ENCODE measurements around the gene LPGAT1. TPM values are rescaled to one million over a fixed set of nuclear protein-coding genes. Genes with fewer than 3 reads are reported as not detected.
"Not testable (repeated sequence)": the region's sequence is repeated elsewhere in the genome, so short reads cannot be mapped to it uniquely, and the experiment has no call there.

The LPGAT1 gene
- total RNA-seq, 2 donors from 2014 or later = 29.6 to 81.7 TPM

DNA sequence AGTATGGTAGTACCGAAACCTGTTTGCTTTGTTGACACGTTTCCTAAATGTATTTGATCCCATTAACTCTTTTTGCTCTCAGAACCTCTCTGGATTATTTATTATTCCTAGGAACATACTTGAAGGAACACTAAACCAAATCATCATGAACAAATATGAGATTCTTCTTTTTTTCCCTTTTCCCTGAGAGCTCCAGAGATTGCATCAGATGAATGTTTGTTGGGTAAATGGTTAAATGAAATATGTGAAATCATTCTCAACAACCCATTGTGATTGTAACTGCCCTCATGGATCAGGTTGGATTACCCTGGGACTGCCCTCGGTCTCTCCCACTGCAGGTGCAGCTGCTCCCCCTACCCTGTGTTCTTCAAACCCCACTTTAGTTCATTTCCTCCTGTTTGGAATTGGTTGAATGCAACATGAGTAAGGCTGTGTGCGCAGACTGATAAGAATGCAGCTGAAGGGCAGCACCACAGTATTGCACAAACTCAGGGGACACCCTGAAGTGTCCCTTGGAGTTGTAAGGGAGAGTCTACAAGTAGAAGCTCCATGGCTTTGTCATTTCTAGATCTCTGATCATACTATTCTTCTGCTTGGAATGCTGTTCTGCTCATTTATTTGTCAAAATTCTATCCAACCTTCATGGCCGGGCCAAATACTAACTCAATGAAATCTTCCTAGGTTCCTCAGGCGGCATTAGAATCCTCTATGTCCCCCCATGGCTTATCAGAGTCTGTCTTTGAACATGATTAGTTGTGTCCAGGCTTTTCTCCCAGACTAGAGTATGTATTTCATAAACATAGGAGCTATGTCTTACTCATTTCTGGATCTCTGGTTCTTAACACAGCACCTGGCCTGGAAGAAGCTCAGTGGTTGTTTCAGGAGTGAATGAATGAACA, 108.0 kb downstream of the LPGAT1 start:
- intact Hi-C loops (cut with DNase I) = no loop called here
- no peak for DNase-seq (ENCODE audit: low spot score)

DNA sequence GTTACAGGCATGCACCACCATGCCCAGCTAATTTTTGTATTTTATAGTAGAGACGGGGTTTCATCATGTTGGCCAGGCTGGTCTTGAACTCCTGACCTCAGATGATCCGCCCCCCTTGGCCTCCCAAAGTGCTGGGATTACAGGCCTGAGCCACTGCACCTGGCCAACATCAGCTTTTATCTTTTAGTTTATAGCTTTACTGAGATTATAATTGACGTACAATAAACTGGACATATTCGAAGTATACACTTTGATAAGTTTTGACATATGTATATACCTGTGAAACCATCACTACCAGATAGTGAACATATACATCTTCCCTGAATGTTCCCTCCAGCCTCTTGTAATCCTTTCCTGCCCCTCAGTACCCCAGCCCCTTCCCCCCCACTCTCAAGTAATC, 114.0 kb downstream of the LPGAT1 start:
- intact Hi-C loops (cut with DNase I); H3K4me3 ChIP-seq; H3K27ac ChIP-seq; H3K4me1 ChIP-seq (replicated peaks); H3K27me3 ChIP-seq (replicated peaks; ENCODE audit: insufficient read depth); DNase-seq (ENCODE audit: low spot score); H3K36me3 ChIP-seq; H3K9me3 ChIP-seq: not testable (repeated sequence)
- 78% methylated on average over 4 of the region's 4 CpGs for WGBS

More for the DNA sequence above, 108.0 kb downstream of the LPGAT1 start:
- Histone ChIP-seq H3K4me1 (replicated peaks) (no peaks in the 10 kb centered on the region), H3K9me3 (no peaks in the 10 kb centered on the region), H3K27ac (no peak overlapping the region), H3K4me3 (no peak overlapping the region), H3K36me3 (no peaks in the 10 kb centered on the region), H3K27me3 (replicated peaks; ENCODE audit: insufficient read depth) (no peaks in the 10 kb centered on the region)
- TF ChIP-seq POLR2AphosphoS5 (IDR thresholded peaks at IDR 0.05) (no peak), POLR2A (IDR thresholded peaks at IDR 0.05) (no peak)
- TF ChIP-seq, protein P1, sequence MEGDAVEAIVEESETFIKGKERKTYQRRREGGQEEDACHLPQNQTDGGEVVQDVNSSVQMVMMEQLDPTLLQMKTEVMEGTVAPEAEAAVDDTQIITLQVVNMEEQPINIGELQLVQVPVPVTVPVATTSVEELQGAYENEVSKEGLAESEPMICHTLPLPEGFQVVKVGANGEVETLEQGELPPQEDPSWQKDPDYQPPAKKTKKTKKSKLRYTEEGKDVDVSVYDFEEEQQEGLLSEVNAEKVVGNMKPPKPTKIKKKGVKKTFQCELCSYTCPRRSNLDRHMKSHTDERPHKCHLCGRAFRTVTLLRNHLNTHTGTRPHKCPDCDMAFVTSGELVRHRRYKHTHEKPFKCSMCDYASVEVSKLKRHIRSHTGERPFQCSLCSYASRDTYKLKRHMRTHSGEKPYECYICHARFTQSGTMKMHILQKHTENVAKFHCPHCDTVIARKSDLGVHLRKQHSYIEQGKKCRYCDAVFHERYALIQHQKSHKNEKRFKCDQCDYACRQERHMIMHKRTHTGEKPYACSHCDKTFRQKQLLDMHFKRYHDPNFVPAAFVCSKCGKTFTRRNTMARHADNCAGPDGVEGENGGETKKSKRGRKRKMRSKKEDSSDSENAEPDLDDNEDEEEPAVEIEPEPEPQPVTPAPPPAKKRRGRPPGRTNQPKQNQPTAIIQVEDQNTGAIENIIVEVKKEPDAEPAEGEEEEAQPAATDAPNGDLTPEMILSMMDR (IDR thresholded peaks at IDR 0.05) = no peak
- WGBS = 81% methylated on average over 6 of the region's 6 CpGs

DNA sequence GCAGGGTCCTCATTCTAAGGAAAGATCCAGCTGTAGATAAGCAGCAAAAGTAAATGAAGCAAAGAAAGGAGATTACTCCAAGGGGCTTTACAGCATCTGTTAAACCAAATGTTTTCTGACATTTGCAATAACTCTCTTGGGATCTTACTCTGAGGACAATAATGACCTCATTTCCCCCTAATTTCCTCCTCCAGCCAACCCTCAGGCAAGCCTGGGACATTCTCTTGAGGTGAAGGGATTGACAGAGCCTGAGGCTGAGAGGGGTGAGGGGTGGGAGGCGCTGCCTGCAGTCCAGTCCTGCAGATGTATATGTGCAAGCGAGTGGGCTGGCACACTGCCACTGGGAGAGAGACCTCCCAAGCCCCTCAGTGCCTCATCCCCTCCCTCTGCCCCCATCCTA, 114.6 kb downstream of the LPGAT1 start:
- Histone ChIP-seq H3K4me3 (no peak overlapping the region), H3K9me3 (no peaks in the 10 kb centered on the region), H3K4me1 (replicated peaks) (no peaks in the 10 kb centered on the region), H3K36me3 (no peaks in the 10 kb centered on the region), H3K27me3 (replicated peaks; ENCODE audit: insufficient read depth) (no peaks in the 10 kb centered on the region), H3K27ac (no peak overlapping the region)
- WGBS = 74% methylated on average over 2 of the region's 2 CpGs
- intact Hi-C loops (cut with DNase I) = no loop called here
- DNase-seq (ENCODE audit: low spot score) = no peak
- TF ChIP-seq, protein P1 (IDR thresholded peaks at IDR 0.05) = no peak
- TF ChIP-seq POLR2AphosphoS5 (IDR thresholded peaks at IDR 0.05) (no peak), POLR2A (IDR thresholded peaks at IDR 0.05) (no peak)

DNA sequence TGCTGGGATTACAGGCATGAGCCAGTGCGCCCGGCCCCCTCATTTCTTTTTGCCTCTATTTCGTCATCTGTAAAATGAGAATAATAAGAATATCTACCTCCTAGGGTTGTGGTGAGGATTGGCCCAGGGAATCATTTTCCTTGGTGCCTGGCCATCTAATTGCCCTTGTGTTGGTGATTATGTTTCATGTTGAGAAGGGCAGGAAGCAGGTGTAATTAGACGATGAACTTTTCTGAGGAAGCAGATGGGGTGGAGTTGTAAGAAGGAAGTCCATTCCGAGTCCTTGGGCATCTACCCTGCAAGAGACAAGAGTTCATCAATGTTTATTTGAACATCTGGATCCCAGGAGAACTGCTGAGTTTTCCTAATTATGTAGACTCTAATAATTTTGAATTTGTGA, 116.4 kb downstream of the LPGAT1 start:
- Histone ChIP-seq H3K4me1 (replicated peaks) (no peaks in the 10 kb centered on the region), H3K4me3 (no peak overlapping the region), H3K9me3 (no peaks in the 10 kb centered on the region), H3K27me3 (replicated peaks; ENCODE audit: insufficient read depth) (no peaks in the 10 kb centered on the region), H3K36me3 (no peaks in the 10 kb centered on the region), H3K27ac (no peak overlapping the region)
- no peak for DNase-seq (ENCODE audit: low spot score)
- intact Hi-C loops (cut with DNase I) = no loop called here
- TF ChIP-seq, protein P1 (IDR thresholded peaks at IDR 0.05) = no peak
- TF ChIP-seq POLR2AphosphoS5 (IDR thresholded peaks at IDR 0.05) (no peak), POLR2A (IDR thresholded peaks at IDR 0.05) (no peak)
- WGBS = 85% methylated on average over 5 of the region's 5 CpGs

DNA sequence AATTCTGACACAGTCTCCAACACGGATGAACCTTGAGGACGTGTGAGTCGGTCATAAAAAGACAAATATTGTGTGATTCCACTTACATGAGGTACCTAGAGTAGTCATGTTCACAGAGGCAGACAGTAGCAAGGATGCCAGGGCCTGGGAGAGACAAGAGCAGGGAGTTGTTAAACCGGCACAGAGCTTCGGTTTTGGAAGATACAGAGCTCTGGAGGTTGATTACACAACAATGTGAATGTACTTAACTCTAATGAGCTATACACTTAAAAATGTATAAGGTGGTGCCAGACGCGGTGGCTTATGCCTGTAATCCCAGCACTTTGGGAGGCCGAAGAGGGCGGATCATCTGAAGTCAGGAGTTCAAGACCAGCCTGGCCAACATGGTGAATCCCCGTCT, 117.3 kb downstream of the LPGAT1 start:
- Histone ChIP-seq H3K36me3 (no peaks in the 10 kb centered on the region), H3K27me3 (replicated peaks; ENCODE audit: insufficient read depth) (no peaks in the 10 kb centered on the region), H3K9me3 (no peaks in the 10 kb centered on the region), H3K27ac (no peak overlapping the region), H3K4me3 (no peak overlapping the region), H3K4me1 (replicated peaks) (no peaks in the 10 kb centered on the region)
- no peak for DNase-seq (ENCODE audit: low spot score)
- intact Hi-C loops (cut with DNase I) = no loop called here
- TF ChIP-seq POLR2AphosphoS5 (IDR thresholded peaks at IDR 0.05) (no peak), POLR2A (IDR thresholded peaks at IDR 0.05) (no peak)
- TF ChIP-seq, protein P1 (IDR thresholded peaks at IDR 0.05) = no peak
- 87% methylated on average over 10 of the region's 10 CpGs for WGBS
